GM23248 (cell line): ENCODE data around the gene SIRT6. TPM values are rescaled to one million over a fixed set of nuclear protein-coding genes. Genes with fewer than 3 reads are reported as not detected.
"Not testable (repeated sequence)": the region's sequence is repeated elsewhere in the genome, so short reads cannot be mapped to it uniquely, and the experiment has no call there.

ENCODE experiments used
- DNase-seq: peaks from one replicate; pipeline ENCODE4 v3.0.0-alpha.2; 2015
- H2AFZ ChIP-seq: fragments of 200-600 bp; sonication (generic); 2 replicates; pipeline ENCODE4 v1.6.1; 2016; ENCODE audit warnings: antibody characterized with exemption
- H3F3A ChIP-seq: fragments of 200-600 bp; sonication (generic); 2 replicates; pipeline ENCODE4 v1.6.1; 2016; ENCODE audit warnings: mild to moderate bottlenecking, antibody characterized with exemption, mixed run types; ENCODE audit not compliant: insufficient read depth
- H3K27ac ChIP-seq: fragments of 200-600 bp; sonication (generic); 2 replicates; pipeline ENCODE4 v1.5.1; 2016; ENCODE audit warnings: mild to moderate bottlenecking
- H3K27me3 ChIP-seq: fragments of 200-600 bp; sonication (generic); replicated peaks from 2 replicates; pipeline ENCODE4 v1.6.1; 2016; ENCODE audit warnings: mild to moderate bottlenecking; ENCODE audit not compliant: insufficient read depth
- H3K36me3 ChIP-seq: fragments of 200-600 bp; sonication (generic); 2 replicates; pipeline ENCODE4 v1.6.1; 2016; ENCODE audit warnings: low read depth, mild to moderate bottlenecking
- H3K4me1 ChIP-seq: fragments of 200-600 bp; sonication (generic); 2 replicates; pipeline ENCODE4 v1.6.1; 2016; ENCODE audit warnings: mild to moderate bottlenecking; ENCODE audit not compliant: insufficient read depth
- H3K4me2 ChIP-seq: fragments of 200-600 bp; sonication (generic); one replicate; pipeline ENCODE4 v1.6.1; 2016; ENCODE audit warnings: mild to moderate bottlenecking; ENCODE audit not compliant: unreplicated experiment
- H3K4me3 ChIP-seq: fragments of 200-600 bp; sonication (generic); 2 replicates; pipeline ENCODE4 v1.5.1; 2016; ENCODE audit warnings: mild to moderate bottlenecking
- H3K79me2 ChIP-seq: fragments of 200-600 bp; sonication (generic); 2 replicates; pipeline ENCODE4 v1.6.1; 2016; ENCODE audit warnings: mild to moderate bottlenecking; ENCODE audit not compliant: insufficient read depth
- H3K9ac ChIP-seq: fragments of 200-600 bp; sonication (generic); 2 replicates; pipeline ENCODE4 v1.6.1; 2016; ENCODE audit warnings: mild to moderate bottlenecking
- H3K9me2 ChIP-seq: fragments of 200-600 bp; sonication (generic); 2 replicates; pipeline ENCODE4 v1.6.1; 2016; ENCODE audit warnings: mixed run types, mild to moderate bottlenecking, moderate library complexity; ENCODE audit not compliant: insufficient read depth
- H3K9me3 ChIP-seq: fragments of 200-600 bp; sonication (generic); one replicate; pipeline ENCODE4 v1.6.1; 2017; ENCODE audit warnings: low read depth
- H4K20me1 ChIP-seq: fragments of 200-600 bp; sonication (generic); 2 replicates; pipeline ENCODE4 v1.6.0; 2016; ENCODE audit not compliant: insufficient read depth
- EZH2 ChIP-seq: fragments of 200-600 bp; sonication (generic); IDR thresholded peaks from 2 replicates; pipeline ENCODE4 v1.6.1; 2018; ENCODE audit warnings: antibody characterized with exemption, mild to moderate bottlenecking; ENCODE audit not compliant: insufficient read depth, poor library complexity, severe bottlenecking
- EZH2phosphoT487 ChIP-seq: fragments of 200-600 bp; sonication (generic); IDR thresholded peaks from 2 replicates; pipeline ENCODE4 v1.6.1; 2018; ENCODE audit warnings: antibody characterized with exemption, moderate library complexity, mild to moderate bottlenecking, low read depth; ENCODE audit not compliant: insufficient read depth
- WGBS, 2 experiments: methylation state at CpG; one replicate each; pipeline ENCODE4 v1.1.6; 2015 to 2017; ENCODE audit warnings: low lambda C conversion rate in 2 of 2, low coverage in 1 of 2; ENCODE audit errors: missing lambda C conversion rate in 2 of 2; 5-methylcytosine and 5-hydroxymethylcytosine counted together
- in situ Hi-C: fragments of 300-500 bp; cut with MboI; formaldehyde crosslinking; loops from 2 replicates; pipeline ENCODE4 v1.15.0; 2020
- polyA plus RNA-seq: library from polyadenylated mRNA; unstranded; fragments of >200 nt; fragmentation: Nextera tagmentation; extraction: Ambion mirVana; gene quantifications from 2 replicates; pipeline ENCODE4 v1.2.1, GENCODE V29; 2016
- total RNA-seq: library from RNA; depleted of rRNA; stranded (reverse); fragments of >200 nt; shearing (Covaris generic); gene quantifications from 2 replicates; pipeline ENCODE4 v1.2.3, GENCODE V29; 2014

The SIRT6 gene
- total and polyA plus RNA-seq, 2 experiments from 2014 or later = 14.4 to 19.6 TPM

GRCh38 chr19:4149518-4150288, 32.7 kb downstream of the SIRT6 start:
- DNase-seq = no peak
- Histone ChIP-seq H3K4me2 (no peak overlapping the region), H3K27ac (no peak overlapping the region), H3K27me3 (peaks cover 4% of the 10 kb centered on the region), H2AFZ (no peak overlapping the region), H3K9ac (no peak overlapping the region), H3K9me2 (no peaks in the 10 kb centered on the region), H3K9me3 (no peaks in the 10 kb centered on the region), H3F3A (no peaks in the 10 kb centered on the region), H3K4me3 (no peak overlapping the region), H3K79me2 (no peaks in the 10 kb centered on the region), H3K36me3 (no peaks in the 10 kb centered on the region), H4K20me1 (no peaks in the 10 kb centered on the region), H3K4me1 (peaks cover 10% of the 10 kb centered on the region; the same call in 1 of the 2 replicates)
- in situ Hi-C loops = no loop called here
- TF ChIP-seq EZH2 (no peak), EZH2phosphoT487 (no peak)
- WGBS, 2 experiments = 54 to 55% methylated on average over 16 to 17 of the region's 17 CpGs

DNA sequence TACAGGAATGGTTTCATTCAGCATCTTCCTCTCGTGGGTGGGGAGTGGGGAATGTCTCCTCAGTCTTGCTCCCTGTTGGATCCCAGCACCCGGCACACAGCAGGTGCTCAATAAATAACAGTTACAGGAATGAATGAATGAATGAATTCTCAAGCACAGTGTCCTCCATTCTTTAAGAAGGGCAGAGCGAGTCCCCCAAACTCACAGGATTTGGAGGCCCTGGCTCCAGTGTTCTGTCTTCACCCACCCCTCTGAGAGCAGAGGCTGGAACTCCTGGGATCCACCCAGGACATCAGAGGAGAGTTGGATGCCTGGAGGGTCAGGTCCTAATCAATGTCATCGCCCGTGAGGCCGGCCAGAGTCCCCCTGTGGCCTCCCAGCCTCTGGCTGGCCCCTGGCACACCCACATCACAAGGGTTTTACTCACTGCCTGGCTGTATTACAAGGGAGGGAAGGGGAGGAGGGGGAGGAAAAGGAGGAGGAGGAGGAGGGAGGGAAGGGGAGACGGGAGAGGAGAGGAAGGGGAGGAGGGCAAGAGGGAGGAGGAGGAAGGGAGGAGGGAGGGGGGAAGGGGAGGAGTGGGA, 37.6 kb downstream of the SIRT6 start:
- in situ Hi-C loops = no loop called here

DNA sequence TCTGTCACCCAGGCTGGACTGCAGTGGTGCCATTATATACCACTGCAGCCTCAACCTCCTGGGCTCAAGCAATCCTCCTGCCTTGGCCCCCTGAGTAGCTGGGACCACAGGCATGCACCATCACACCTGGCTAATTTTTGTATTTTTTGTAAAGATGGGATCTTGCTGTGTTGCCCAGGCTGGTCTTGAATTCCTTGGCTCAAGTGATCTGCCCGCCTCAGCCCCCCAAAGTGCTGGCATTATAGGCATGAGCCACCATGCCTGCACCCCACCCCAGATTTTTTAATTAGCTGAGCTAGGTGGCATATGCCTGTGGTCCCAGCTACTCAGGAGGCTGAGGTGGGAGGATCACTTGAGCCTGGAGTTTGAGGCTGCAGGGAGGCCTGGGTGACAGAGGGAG, 39.4 kb downstream of the SIRT6 start:
- H3K4me2 ChIP-seq, H3K79me2 ChIP-seq, H3K36me3 ChIP-seq, H3K27ac ChIP-seq, H3K9me3 ChIP-seq, H2AFZ ChIP-seq, DNase-seq, in situ Hi-C loops, H4K20me1 ChIP-seq, H3F3A ChIP-seq, H3K9me2 ChIP-seq, H3K4me3 ChIP-seq, H3K9ac ChIP-seq, H3K27me3 ChIP-seq: not testable (repeated sequence)
- 69 to 87% methylated on average over 1 of the region's 1 CpG for WGBS, 2 experiments
- peaks cover 11% of the 10 kb centered on the region; the same call in 1 of the 2 replicates for H3K4me1 ChIP-seq

More for the DNA sequence above, 37.6 kb downstream of the SIRT6 start:
- H3K4me3 ChIP-seq = no peak overlapping the region
- 0 out of 2 replicates have a peak overlapping the region, but pooled peaks have one; percentile 24 for H2AFZ ChIP-seq
- no peaks in the 10 kb centered on the region for H3K9me2 ChIP-seq
- H3K79me2 ChIP-seq = no peaks in the 10 kb centered on the region
- no peak overlapping the region for H3K27ac ChIP-seq
- WGBS, 2 experiments = 29 to 30% methylated on average over 6 to 7 of the region's 7 CpGs
- H3K4me2 ChIP-seq = no peak overlapping the region
- peaks cover 11% of the 10 kb centered on the region; the same call in 1 of the 2 replicates for H3K4me1 ChIP-seq
- no peak for TF ChIP-seq EZH2phosphoT487
- TF ChIP-seq EZH2 = no peak
- no peaks in the 10 kb centered on the region for H3K36me3 ChIP-seq
- no peak overlapping the region for H3K9ac ChIP-seq
- H3K9me3 ChIP-seq = no peaks in the 10 kb centered on the region
- no peaks in the 10 kb centered on the region for H3F3A ChIP-seq
- H4K20me1 ChIP-seq = no peaks in the 10 kb centered on the region
- no peaks in the 10 kb centered on the region; the same call in 1 of the 2 replicates for H3K27me3 ChIP-seq
- peak; percentile 58 for DNase-seq

DNA sequence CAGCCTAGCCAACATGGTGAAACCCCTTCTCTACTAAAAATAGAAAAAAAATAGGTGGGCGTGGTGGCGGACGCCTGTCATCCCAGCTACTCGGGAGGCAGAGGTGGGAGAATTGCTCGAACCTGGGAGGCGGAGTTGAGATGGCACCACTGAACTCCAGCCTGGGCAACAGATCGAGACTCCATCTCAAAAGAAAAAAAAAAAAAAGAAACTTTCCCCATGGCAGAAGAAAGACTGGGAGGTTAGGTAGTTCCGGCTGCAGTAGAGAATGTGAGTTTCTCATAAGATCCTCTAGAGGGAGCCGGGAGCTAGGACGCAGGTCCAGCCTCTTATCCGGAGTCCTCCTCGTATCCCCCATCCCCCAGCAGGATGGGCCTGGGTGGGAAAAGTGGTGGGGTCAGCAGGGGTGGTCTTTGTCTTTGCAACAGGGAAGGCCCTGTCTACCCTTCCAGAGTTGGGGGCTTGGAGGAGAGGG, 42.1 kb downstream of the SIRT6 start:
- H4K20me1 ChIP-seq = no peaks in the 10 kb centered on the region
- H3K9me3 ChIP-seq = no peaks in the 10 kb centered on the region
- TF ChIP-seq EZH2 (no peak), EZH2phosphoT487 (no peak)
- H3K9ac ChIP-seq = no peak overlapping the region
- H3K4me2 ChIP-seq = no peak overlapping the region
- no peaks in the 10 kb centered on the region for H3K36me3 ChIP-seq
- no peak overlapping the region for H3K4me3 ChIP-seq
- H3K9me2 ChIP-seq = no peaks in the 10 kb centered on the region
- H3K4me1 ChIP-seq = 0 out of 2 replicates have a peak, but pooled peaks cover 4% of the 10 kb centered on the region
- peak overlapping the region; percentile 28; the same call in 1 of the 2 replicates for H2AFZ ChIP-seq
- no peaks in the 10 kb centered on the region for H3K27me3 ChIP-seq
- H3F3A ChIP-seq = no peaks in the 10 kb centered on the region
- 18% methylated on average over 12 of the region's 12 CpGs for WGBS, 2 experiments
- H3K27ac ChIP-seq = no peak overlapping the region
- no peaks in the 10 kb centered on the region for H3K79me2 ChIP-seq
- DNase-seq = peak; percentile 88
- in situ Hi-C loops = no loop called here
